Right lobe of liver (tissue), 6 donors: ENCODE results near the gene PLA2G4D. TPM values are rescaled to one million over a fixed set of nuclear protein-coding genes. Genes with fewer than 3 reads are reported as not detected.
A peak's percentile ranks its signal among the peaks of the same experiment; 100 is the strongest.

ENCODE experiments used
- ATAC-seq, 4 donors: fragments of 200-7000 bp; cut with Tn5 transposase; one replicate each; pipeline ENCODE4 v1.9.1; 2020; ENCODE audit warnings: mild to moderate bottlenecking in 4 of 4, moderate library complexity in 4 of 4
- DNase-seq, 3 donors: peaks; one replicate each; pipeline ENCODE4 v3.0.0-alpha.2; 2020
- H3K27ac ChIP-seq, 3 donors: fragments of 200-600 bp; one replicate each; pipeline ENCODE4 v1.8.0; 2022
- H3K27me3 ChIP-seq, 2 donors: fragments of 200-600 bp; one replicate each; pipeline ENCODE4 v1.8.0; 2022
- H3K36me3 ChIP-seq, 4 donors: fragments of 200-600 bp; sonication (generic) in 1 of 4; one replicate each; pipeline versions ENCODE4 v1.5.1 to v1.8.0; 2017 to 2022; ENCODE audit warnings: control low read depth in 1 of 4
- H3K4me1 ChIP-seq, 4 donors: fragments of 200-600 bp; sonication (generic) in 1 of 4; one replicate each; pipeline versions ENCODE4 v1.5.1 to v1.8.0; 2017 to 2022; ENCODE audit warnings: control low read depth in 1 of 4
- H3K4me3 ChIP-seq, 3 donors: fragments of 200-600 bp; one replicate each; pipeline ENCODE4 v1.8.0; 2022
- H3K9me3 ChIP-seq, 4 donors: fragments of 200-600 bp; sonication (generic) in 1 of 4; one replicate each; pipeline versions ENCODE4 v1.5.1 to v1.8.0; 2017 to 2022; ENCODE audit warnings: control low read depth in 1 of 4
- CTCF ChIP-seq, 4 donors: fragments of 200-600 bp in 3 of 4; fragments of 450-650 bp in 1 of 4; IDR thresholded peaks; one replicate each; pipeline versions ENCODE4 v1.5.1 to v1.8.0; 2016 to 2022; ENCODE audit warnings: antibody characterized with exemption in 4 of 4, mild to moderate bottlenecking in 2 of 4
- POLR2A ChIP-seq: fragments of 450-650 bp; IDR thresholded peaks from one replicate; pipeline ENCODE4 v1.6.1; 2017; ENCODE audit warnings: antibody characterized with exemption, mild to moderate bottlenecking
- WGBS: methylation state at CpG from one replicate; pipeline ENCODE4 v1.1.6; 2018; ENCODE audit warnings: low coverage, low lambda C conversion rate; ENCODE audit not compliant: insufficient coverage; ENCODE audit errors: missing lambda C conversion rate; 5-methylcytosine and 5-hydroxymethylcytosine counted together
- intact Hi-C, 2 donors: fragments of 100-400 bp; cut with DNase I; formaldehyde crosslinking; loops; one replicate each; pipeline versions ENCODE4 v1.11.2 to v1.14.1; 2022
- total RNA-seq, 6 experiments: library from RNA; depleted of rRNA in 2 of 6; stranded (reverse); fragments of >200 nt in 2 of 6; fragmentation: NEBNext Ultra II Directional in 3 of 6; extraction: Animal tissue kit (Norgen Biotek cat#: 25700) in 3 of 6; gene quantifications; one replicate each; pipeline versions ENCODE4 v1.1.0 to v1.2.4, GENCODE V29; 2016 to 2023
- donor health status: DM: no; HTN: yes; CAD: no.
- donor health status: DM: no; HTN: no; CAD: no.
- donor health status: DM: no; HTN: no; CAD: no.
- donor health status: DM: no; HTN: yes; CAD: no.
- donor health status: DM: no; HTN: yes; CAD: no.

PLA2G4D gene
- total RNA-seq, 6 experiments from 2014 or later: not detected

- 50% methylated on average over 2 of the region's 8 CpGs for WGBS
- intact Hi-C loops: no loop called here
- no peaks in the 10 kb centered on the region for H3K36me3 ChIP-seq
- TF ChIP-seq CTCF (IDR thresholded peaks at IDR 0.05) (no peak), POLR2A (no peak)
- DNase-seq (peak in 1 of 3 donors; percentile 26), ATAC-seq (no peak)
- no peaks in the 10 kb centered on the region for H3K4me1 ChIP-seq
- H3K27ac ChIP-seq: no peak overlapping the region
- no peak overlapping the region for H3K4me3 ChIP-seq
- no peaks in the 10 kb centered on the region for H3K9me3 ChIP-seq
- H3K27me3 ChIP-seq: no peaks in the 10 kb centered on the region
Measured at GRCh38 chr15:42140383-42141070, 46.2 kb upstream of the PLA2G4D start.

GRCh38 chr15:42139596-42139995, 45.2 kb upstream of the PLA2G4D start:
- TF ChIP-seq CTCF (IDR thresholded peaks at IDR 0.05): no peak
- no peak for TF ChIP-seq POLR2A
- peak in 1 of 3 donors; percentile 29 for DNase-seq
- no peak overlapping the region for H3K4me3 ChIP-seq
- H3K36me3 ChIP-seq: no peaks in the 10 kb centered on the region
- no peak for ATAC-seq
- H3K27ac ChIP-seq: no peak overlapping the region
- 68% methylated on average over 4 of the region's 6 CpGs for WGBS
- H3K4me1 ChIP-seq: no peaks in the 10 kb centered on the region
- H3K27me3 ChIP-seq: no peaks in the 10 kb centered on the region
- H3K9me3 ChIP-seq: no peaks in the 10 kb centered on the region
- intact Hi-C loops: no loop called here

- H3K4me3 ChIP-seq: no peak overlapping the region
- H3K27me3 ChIP-seq: no peaks in the 10 kb centered on the region
- H3K9me3 ChIP-seq: no peaks in the 10 kb centered on the region
- ATAC-seq: peak in 1 of 4 donors; percentile 17
- DNase-seq: peak in 1 of 3 donors; percentile 42
- H3K4me1 ChIP-seq: no peaks in the 10 kb centered on the region
- no peak overlapping the region for H3K27ac ChIP-seq
- WGBS: 25% methylated on average over 2 of the region's 3 CpGs
- no peaks in the 10 kb centered on the region for H3K36me3 ChIP-seq
- TF ChIP-seq POLR2A (no peak), CTCF (IDR thresholded peaks at IDR 0.05) (no peak)
- intact Hi-C loops: no loop called here
Measured at GRCh38 chr15:42138968-42139386, 44.6 kb upstream of the PLA2G4D start.

- intact Hi-C loops: no loop called here
- Histone ChIP-seq H3K36me3 (no peaks in the 10 kb centered on the region), H3K4me3 (no peak overlapping the region), H3K9me3 (no peaks in the 10 kb centered on the region), H3K27me3 (no peaks in the 10 kb centered on the region), H3K27ac (no peak overlapping the region), H3K4me1 (no peaks in the 10 kb centered on the region)
- DNase-seq: peak in 1 of 3 donors; percentile 16
- ATAC-seq: no peak
- TF ChIP-seq CTCF (IDR thresholded peaks at IDR 0.05) (no peak), POLR2A (no peak)
- 89% methylated on average over 3 of the region's 4 CpGs for WGBS
Measured at GRCh38 chr15:42138411-42138810, 44.0 kb upstream of the PLA2G4D start.
